Measurements from ENCODE around the gene CAPZA2.

Gene CAPZA2

DNA sequence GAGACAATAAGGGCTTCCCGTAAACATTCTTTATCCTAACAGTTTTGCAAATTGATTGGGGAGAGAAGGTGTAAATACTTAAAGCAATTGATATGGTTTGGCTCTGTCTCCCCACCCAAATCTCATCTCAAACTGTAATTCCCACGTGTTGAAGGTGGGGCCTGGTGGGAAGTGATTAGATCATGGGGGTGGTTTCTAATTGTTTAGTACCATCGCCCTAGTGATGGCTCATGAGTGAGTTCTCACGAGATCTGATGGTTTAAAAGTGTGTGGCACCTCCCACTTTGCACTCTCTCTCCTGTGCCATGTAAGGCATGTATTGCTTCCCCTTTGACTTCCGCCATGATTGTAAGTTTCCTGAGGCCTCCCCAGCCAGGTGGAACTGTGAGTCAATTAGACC, 22.1 kb upstream of the CAPZA2 start:
- TF ChIP-seq, protein P1, sequence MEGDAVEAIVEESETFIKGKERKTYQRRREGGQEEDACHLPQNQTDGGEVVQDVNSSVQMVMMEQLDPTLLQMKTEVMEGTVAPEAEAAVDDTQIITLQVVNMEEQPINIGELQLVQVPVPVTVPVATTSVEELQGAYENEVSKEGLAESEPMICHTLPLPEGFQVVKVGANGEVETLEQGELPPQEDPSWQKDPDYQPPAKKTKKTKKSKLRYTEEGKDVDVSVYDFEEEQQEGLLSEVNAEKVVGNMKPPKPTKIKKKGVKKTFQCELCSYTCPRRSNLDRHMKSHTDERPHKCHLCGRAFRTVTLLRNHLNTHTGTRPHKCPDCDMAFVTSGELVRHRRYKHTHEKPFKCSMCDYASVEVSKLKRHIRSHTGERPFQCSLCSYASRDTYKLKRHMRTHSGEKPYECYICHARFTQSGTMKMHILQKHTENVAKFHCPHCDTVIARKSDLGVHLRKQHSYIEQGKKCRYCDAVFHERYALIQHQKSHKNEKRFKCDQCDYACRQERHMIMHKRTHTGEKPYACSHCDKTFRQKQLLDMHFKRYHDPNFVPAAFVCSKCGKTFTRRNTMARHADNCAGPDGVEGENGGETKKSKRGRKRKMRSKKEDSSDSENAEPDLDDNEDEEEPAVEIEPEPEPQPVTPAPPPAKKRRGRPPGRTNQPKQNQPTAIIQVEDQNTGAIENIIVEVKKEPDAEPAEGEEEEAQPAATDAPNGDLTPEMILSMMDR (IDR thresholded peaks at IDR 0.05; ENCODE audit: extremely low read depth, missing control alignments): no peak
- DNase-seq (ENCODE audit: low spot score): no peak

DNA sequence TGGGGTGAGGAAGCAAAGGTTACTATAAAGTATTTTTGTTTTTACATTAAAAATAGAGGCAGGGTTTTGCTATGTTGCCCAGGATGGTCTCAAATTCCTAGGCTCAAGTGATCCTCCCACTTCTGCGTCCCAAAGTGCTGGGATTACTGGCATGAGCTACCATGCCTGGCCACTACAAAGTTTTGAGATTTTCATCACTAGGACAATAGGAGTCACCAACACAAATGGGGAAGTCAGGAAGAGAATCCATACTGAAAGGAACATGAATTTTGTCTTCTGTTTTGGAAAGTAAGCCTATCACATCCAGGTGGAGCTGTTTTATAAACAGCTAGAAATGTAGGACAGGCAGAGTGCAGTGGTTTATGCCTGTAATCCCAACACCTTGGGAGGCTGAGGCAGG, 20.0 kb upstream of the CAPZA2 start:
- TF ChIP-seq, protein P1 (IDR thresholded peaks at IDR 0.05; ENCODE audit: extremely low read depth, missing control alignments): no peak
- no peak for DNase-seq (ENCODE audit: low spot score)

DNA sequence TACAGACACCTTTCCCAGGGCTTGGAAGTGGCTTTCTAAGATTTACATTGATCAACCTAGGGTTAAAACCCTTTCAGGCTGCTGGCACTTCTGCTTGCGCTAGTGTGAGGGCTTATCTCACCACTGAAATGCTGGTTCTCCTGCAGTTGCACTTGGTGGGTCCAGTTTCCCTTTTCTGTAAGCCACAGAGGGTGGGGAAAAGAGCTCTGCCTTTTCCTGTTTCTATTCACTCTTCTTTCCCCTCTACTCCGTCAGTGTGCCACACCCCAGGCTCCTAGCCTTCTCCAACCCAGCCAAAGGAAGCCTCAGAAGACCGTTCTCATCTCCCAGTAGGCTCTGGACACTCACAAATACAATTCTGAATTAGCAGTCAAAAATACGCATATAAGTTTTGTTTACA, 19.0 kb upstream of the CAPZA2 start:
- TF ChIP-seq, protein P1 (IDR thresholded peaks at IDR 0.05; ENCODE audit: extremely low read depth, missing control alignments): no peak
- no peak for DNase-seq (ENCODE audit: low spot score)

DNA sequence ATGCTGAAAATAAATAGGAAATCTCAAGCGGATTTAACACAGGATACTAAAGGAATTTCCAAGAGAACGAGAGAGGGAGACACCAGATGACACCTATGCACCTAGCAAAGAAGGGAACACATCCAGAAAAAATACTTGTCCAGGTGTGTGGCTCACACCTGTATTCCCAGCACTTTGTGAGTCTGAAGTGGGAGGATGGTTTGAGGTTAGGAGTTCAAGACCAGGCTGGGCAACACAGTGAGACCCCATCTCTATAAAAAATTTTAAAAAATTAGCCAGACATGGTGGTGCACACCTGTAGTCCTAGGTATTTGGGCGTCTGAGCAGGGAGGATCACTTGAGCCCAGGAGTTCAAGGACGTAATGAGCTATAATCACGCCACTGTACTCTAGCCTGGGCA, 11.2 kb upstream of the CAPZA2 start:
- TF ChIP-seq, protein P1 (IDR thresholded peaks at IDR 0.05; ENCODE audit: extremely low read depth, missing control alignments): no peak
- no peak for DNase-seq (ENCODE audit: low spot score)

DNA sequence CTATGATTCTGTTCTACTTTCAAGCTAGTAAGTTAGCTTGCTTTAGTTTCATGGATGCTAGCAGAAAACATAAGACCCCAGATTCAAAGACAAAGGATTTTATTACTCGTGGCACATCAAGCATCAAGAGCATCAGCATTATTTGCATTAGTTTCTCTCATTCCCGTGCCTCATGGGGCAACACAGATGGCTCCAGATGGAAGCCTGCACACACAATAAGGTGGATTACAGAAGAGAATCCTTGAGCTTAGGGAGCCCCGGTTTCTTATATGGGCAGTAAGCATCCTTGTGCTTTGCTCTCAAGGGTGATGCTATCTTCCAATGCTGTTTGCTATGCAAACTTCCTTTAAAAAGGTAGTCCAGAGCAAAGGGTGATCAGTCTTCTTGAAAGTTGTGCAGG, 10.7 kb upstream of the CAPZA2 start:
- TF ChIP-seq, protein P1 (IDR thresholded peaks at IDR 0.05; ENCODE audit: extremely low read depth, missing control alignments): no peak
- no peak for DNase-seq (ENCODE audit: low spot score)

DNA sequence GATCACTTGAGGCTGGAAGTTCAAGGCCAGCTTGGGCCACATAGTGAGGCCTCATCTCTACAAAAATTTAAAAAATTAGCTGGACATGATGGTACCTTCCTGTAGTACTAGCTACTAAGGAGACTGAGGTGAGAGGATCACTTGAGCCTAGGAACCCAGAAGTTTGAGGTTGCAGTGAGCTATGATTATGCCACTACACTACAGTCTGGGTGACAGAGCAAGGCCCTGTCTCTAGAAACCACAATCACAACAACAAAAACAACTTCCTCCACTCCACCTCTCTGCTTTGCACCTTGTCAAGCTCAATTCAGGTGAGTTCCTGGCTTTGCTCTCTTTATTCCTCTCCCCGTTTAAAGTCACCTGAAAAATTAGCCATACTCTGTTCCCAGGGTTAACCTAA, 8.3 kb upstream of the CAPZA2 start:
- DNase-seq (ENCODE audit: low spot score): no peak
- TF ChIP-seq, protein P1 (IDR thresholded peaks at IDR 0.05; ENCODE audit: extremely low read depth, missing control alignments): no peak

DNA sequence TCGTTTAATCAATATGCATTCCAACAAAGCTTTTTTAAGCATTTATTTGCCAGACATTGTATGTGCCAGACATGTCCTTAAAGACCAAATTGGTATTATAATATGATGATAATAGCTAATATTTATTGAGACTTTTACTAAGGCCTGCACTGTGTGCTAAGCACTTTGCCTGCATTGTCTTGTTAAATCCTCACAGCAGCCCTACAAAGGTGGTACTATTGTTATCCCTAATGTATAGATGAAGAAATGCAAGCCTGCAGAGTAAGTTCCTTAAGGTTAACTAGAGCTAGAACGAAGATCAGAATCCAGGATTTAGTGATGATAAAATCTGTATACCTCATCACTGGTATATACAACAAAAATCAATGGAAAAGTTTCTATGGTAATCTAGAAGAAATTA, 5.3 kb upstream of the CAPZA2 start:
- TF ChIP-seq, protein P1 (IDR thresholded peaks at IDR 0.05; ENCODE audit: extremely low read depth, missing control alignments): no peak
- no peak for DNase-seq (ENCODE audit: low spot score)
